Epidermal melanocyte (primary cell): ENCODE data around the gene ATG4D.
A peak's percentile ranks its signal among the peaks of the same experiment; 100 is the strongest.

ENCODE experiments used
- DNase-seq: peaks from one replicate; pipeline ENCODE4 v3.0.0; 2011; ENCODE audit warnings: low spot score; ENCODE audit not compliant: insufficient read length

Gene ATG4D

GRCh38 chr19:10543420-10544241 lies at the start of gene ATG4D:
ATG4D (plus strand) TSS chr19:10543904; CDS start chr19:10544091, 187 bp downstream.
- peak; percentile 97 for DNase-seq

- no peak for DNase-seq
Measured at GRCh38 chr19:10497371-10497770, 46.3 kb upstream of the ATG4D start.

- no peak for DNase-seq
Measured at GRCh38 chr19:10499550-10500246, 44.0 kb upstream of the ATG4D start.

GRCh38 chr19:10500247-10500592 lies 43.5 kb upstream of the ATG4D start:
- DNase-seq, result no peak

DNA sequence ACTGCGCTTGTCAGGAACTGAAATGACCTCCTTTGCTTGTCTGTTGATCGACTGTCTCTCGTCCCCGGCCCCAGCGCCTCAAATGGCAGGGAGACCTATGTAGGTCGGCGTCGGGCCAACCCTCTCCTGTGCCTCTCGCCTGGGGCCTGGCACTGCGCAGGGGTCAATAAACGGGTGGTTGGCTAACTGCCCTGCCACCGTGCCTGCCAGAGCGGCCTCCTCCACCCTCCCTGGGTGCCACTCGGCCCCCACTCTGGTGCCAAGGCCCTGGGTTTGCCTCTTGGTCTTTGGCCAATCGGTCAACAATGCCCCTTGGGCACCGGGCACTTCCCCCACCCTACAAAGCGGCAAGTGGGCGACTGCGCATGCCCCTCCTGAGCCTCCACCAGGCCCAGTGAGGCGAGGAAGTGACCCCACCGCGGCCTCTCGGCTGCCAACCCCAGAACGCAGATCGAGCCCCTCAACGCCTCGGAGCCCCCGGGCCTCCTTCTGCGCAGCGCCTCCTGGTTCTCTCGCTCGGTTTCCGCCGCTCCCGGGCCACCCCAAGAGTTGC lies 41.7 kb upstream of the ATG4D start:
- DNase-seq, result peak; percentile 77

DNA sequence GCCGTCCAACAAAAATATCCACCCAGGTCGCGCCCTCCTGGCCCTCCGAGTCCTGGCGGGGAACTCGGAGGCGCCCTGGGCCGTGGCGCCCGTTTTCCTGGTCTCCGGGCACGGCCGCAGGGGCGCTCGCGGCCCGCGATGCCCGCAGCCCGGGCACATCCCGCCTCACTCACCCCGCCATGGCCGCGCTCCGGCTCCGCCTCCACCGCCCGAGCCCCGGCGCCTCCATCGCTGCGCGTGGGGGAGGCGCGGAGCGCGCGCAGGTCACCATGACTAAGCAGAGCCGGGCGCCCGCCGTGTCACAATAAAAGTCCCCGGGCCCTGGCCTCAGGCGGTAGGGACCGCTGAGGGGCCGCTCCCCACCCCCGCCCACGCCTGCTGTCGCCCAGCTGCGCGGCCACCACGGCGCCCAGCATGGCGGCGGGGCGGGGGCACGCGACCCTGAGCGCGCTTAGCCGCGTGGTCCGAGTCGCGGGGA lies 41.1 kb upstream of the ATG4D start:
- peak; percentile 93 for DNase-seq

DNA sequence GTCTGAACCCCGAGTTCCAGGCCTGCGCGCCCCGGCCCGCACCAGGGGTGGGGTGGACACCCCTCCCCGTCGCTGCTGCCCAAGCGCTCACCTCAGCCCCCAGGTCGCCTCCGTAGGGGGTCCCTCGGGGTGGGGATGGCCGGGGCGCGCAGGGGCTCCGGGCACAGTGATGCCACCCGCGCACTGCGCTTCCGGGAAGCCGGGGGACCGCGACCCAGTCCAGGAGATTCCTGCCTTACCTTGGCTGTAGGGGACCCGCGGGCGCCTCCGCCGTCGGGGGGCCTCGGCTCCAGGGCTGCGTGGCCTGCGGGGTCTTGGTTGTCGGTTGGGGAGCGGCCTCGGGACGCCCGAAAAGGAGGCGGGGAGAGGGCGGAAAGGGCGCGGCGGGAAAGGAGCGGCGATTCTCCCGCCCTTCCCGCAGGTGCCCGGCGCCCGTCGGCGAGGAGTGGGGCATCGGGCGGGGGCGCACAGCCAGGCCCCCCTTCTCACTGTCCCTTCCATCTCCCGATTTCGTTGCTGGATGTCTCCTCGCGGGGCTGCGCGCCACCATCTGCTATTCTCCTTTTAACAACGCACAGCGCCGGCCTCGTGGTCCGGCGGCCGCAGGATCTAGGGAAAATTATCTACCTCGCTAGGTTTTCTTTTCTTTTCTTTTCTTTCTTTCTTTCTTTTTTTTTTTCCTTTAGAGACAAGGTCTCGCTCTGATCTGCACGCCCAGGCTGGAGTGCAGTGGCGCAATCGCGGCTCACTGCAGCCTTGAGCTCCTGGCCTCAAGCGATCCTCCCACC lies 40.5 kb upstream of the ATG4D start, which contains the start of gene KEAP1:
Gene KEAP1, minus strand, starts transcription at position 355 of the 788 bp plus-strand sequence. CDS start 3,323 bp downstream, outside the sequence.
- no peak for DNase-seq

- peak; percentile 32 for DNase-seq
Measured at GRCh38 chr19:10505583-10506229, 38.0 kb upstream of the ATG4D start.

- DNase-seq, result no peak
Measured at GRCh38 chr19:10508036-10508435, 35.7 kb upstream of the ATG4D start.

DNA sequence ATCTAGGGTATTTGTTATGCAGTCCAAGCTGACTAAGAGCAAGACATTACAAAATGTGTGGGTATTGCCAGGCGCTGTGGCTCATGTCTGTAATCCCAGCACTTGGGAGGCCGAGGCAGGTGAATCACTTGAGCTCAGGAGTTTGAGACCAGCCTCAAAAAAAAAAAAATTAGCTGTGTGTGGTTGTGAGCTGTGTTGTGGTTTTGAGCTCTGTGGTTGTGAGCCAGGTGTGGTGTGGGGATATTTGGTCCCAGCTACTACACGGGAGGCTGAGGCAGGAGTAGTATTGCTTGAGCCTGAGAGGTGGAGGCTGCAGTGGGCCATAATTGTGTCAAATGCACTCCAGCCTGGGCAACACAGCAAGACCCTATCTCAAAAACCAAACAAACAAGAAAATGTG lies 35.0 kb upstream of the ATG4D start:
- DNase-seq, result no peak

DNA sequence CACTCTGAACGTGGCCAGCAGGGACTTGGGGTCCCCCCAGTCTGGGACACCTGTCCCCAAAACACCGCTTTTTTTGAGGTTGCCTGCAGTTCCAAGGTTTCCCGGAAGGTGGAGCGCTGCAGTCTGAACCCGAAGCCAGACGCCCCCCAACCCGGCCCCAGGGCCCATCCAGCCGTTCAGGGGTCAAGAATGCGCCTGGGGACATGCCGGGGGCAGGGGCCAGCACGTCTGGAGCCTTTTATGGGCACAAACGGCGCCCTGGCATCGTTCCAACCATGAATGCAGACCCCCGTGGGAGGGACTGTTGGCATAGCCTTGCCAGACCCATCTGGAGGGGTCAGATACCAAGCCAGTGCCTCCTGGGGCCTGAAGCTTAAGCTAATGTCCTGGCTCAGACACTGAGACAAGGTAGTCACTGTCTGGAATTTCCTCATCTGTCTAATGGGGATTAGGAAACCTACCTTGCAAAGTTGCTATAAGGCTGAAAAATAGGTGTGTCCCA lies 33.4 kb upstream of the ATG4D start:
- peak; percentile 40 for DNase-seq

DNA sequence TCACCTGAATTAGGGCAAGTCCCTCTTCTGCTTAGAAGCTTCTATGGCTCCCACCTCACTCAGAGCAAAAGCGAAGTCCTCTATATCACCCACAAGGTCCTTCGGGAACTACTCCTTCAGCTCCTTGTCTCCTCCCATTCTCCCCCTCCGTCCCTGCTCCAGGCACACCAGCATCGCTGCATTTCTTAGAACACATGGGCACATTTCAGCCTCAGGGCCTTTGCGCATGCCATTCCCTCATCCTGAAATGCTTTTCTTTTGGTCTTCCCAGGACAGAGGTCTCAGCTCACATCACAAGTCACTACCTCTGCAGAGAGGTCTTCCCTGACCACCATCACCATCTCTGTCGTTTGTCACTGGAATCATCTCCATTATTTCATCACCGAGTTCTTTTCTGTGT lies 30.5 kb upstream of the ATG4D start:
- peak; percentile 18 for DNase-seq

- peak; percentile 5 for DNase-seq
Measured at GRCh38 chr19:10514211-10515145, 29.2 kb upstream of the ATG4D start.

DNA sequence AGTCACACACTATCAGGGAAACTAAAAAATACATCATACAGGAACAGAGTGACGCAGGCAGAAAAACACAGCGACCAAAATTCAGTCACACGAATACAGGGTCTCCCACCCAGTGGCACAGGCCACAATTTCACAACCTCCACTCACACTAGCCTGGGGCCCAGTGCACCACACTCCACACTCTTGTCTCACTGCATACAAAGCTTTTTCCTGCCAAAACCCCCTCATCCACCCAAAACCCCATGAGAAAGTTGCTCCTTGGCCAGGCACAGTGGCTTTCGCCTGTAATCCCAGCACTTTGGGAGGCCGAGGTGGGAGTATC lies 27.7 kb upstream of the ATG4D start:
- DNase-seq, result peak; percentile 13

GRCh38 chr19:10516671-10517286 lies 26.9 kb upstream of the ATG4D start:
- DNase-seq, result peak; percentile 11

DNA sequence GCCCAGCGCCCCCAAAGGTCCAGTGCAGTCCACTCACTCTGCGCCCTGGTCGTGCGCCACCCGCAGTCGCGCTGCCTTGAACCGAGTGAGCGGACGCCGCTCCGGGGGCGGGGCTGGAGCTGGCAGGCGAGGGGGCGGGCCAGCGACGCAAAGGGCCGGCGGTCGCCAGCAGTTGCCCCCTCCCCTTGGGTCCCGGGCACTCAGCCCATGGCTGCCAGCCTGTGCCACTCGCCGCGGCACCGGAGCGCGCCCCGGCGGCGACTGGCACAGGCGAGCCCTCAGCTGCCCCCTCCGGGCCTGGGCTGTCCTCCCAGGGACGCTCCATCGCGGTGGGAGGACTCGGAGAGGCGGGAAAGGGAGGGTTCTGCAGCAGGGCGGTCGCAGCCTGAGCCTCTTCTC lies 26.3 kb upstream of the ATG4D start, which contains the start of gene S1PR5:
Gene S1PR5, minus strand, starts transcription at position 87 of the 399 bp plus-strand sequence. CDS start 2,436 bp downstream, outside the sequence.
- DNase-seq, result peak; percentile 16

GRCh38 chr19:10517760-10518443 lies 25.8 kb upstream of the ATG4D start:
- DNase-seq, result peak; percentile 16
